SJSA1 (cell line): ENCODE measurements around the gene ITGB3. TPM values are rescaled to one million over a fixed set of nuclear protein-coding genes. Genes with fewer than 3 reads are reported as not detected.

Experiments
- DNase-seq, 2 experiments: peaks; one replicate each; pipeline ENCODE4 v3.0.0-alpha.2; 2015 to 2020; ENCODE audit warnings: low spot score in 2 of 2, low read depth in 1 of 2
- H3K27ac ChIP-seq: fragments of 250-450 bp; sonication (Bioruptor Pico); 2 replicates; pipeline ENCODE4 v1.5.1; 2020; ENCODE audit warnings: mild to moderate bottlenecking, moderate library complexity
- H3K27me3 ChIP-seq: fragments of 250-450 bp; sonication (Bioruptor Pico); replicated peaks from 2 replicates; pipeline ENCODE4 v1.5.1; 2020; ENCODE audit warnings: mild to moderate bottlenecking, moderate library complexity
- H3K36me3 ChIP-seq: fragments of 250-450 bp; sonication (Bioruptor Pico); 2 replicates; pipeline ENCODE4 v1.5.1; 2020; ENCODE audit warnings: mild to moderate bottlenecking
- H3K4me1 ChIP-seq: fragments of 250-450 bp; sonication (Bioruptor Pico); replicated peaks from 2 replicates; pipeline ENCODE4 v1.6.1; 2021; ENCODE audit warnings: mild to moderate bottlenecking
- H3K4me3 ChIP-seq: fragments of 250-450 bp; sonication (Bioruptor Pico); 2 replicates; pipeline ENCODE4 v1.5.1; 2020; ENCODE audit warnings: mild to moderate bottlenecking
- H3K9me3 ChIP-seq: fragments of 250-450 bp; sonication (Bioruptor Pico); replicated peaks from 2 replicates; pipeline ENCODE4 v1.5.1; 2020; ENCODE audit warnings: mild to moderate bottlenecking
- total RNA-seq: library from RNA; depleted of rRNA; stranded (reverse); fragments of >200 nt; shearing (Covaris generic); gene quantifications from 2 replicates; pipeline ENCODE4 v1.2.3, GENCODE V29; 2014

The ITGB3 gene
- total RNA-seq, 1 experiment from 2014 or later: 202 TPM

DNA sequence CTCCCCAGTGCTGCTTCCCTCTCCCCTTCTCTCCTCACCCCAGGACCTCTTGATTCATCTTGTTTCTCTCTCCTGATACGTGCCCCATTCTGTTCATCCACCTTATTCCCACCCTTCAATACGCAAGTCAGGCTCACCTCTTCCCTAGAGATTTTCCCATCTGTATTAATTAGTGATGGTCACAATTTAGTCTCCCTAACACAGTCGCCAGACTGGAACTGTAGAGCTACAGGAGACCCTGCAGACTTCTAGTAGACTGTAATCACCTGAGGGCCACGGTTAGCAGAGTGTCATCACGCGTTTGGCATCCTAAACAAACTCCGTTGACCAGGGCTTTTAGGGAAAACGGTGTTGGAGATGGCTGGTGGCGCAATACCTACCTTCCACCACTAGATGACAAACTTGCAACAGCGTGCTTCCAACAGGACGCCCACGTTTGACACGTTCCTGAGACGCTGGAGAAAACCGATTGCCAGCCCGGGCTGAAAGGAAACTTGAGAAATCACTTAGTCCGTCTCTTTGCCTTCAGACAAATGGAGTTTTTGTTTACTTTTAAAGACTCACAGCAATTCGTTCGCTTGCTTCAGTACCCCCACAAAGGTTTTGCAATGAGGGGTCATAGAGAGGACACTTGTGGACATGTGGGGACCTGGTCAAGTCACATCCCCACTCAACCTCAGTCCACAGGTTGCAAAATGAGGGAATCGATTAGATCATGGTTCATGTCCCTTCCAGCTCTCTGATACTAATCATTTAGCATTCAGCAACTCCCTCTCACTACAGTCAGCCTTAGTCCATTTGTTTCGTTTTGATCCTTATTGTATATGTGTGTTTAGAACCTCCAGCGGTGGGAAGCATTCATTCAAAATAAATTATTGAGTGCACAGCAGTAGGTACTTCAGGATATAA lies 23.8 kb upstream of the ITGB3 start:
- Histone ChIP-seq H3K36me3 (no peaks in the 10 kb centered on the region), H3K9me3 (no peaks in the 10 kb centered on the region), H3K4me1 (peaks cover 42% of the 10 kb centered on the region), H3K4me3 (peak overlapping the region; percentile 2; the same call in 1 of the 2 replicates), H3K27ac (peak overlapping the region; percentile 53), H3K27me3 (no peaks in the 10 kb centered on the region)
- peak; percentile 89 to 94 for DNase-seq

DNA sequence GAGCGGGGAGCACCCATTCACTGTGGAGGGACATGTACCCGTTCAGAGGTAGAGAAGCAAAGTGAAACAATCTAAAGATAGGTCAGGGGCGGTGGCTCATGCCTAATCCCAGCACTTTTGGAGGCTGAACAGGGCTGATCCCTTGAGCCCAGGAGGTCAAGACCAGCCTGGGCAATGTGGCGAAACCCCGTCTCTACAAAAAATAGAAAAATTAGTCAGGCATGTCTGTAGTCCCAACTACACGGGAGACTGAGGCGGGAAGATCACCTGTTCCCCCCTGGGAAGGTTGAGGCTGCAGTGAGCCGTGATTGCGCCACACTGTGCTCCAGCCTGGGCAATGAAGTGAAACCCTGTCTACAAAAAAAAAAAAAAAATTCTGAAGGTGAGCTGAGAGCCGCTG lies 22.8 kb upstream of the ITGB3 start:
- Histone ChIP-seq H3K27me3 (no peaks in the 10 kb centered on the region), H3K36me3 (no peaks in the 10 kb centered on the region), H3K27ac (no peak overlapping the region), H3K4me3 (no peak overlapping the region), H3K9me3 (no peaks in the 10 kb centered on the region), H3K4me1 (peaks cover 31% of the 10 kb centered on the region)
- DNase-seq: no peak

DNA sequence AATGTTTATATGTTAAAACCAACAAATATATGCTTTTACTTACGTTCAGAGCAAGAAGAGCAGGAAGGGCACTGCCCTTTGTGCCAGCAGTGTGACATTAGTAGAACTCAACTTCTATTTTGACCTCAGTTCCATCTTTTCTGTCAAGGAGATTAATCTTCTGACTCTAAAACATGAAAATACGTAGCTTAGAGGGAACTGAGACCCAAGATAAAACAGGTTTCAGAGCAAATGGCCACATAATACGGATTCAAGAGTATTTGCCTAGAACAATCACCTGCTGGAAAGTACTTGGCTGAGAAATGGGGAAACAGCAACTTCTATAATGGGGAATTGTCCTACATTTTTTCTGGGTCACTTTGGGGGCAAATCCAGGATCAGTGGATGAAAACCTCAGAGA lies 22.3 kb upstream of the ITGB3 start:
- no peaks in the 10 kb centered on the region for H3K9me3 ChIP-seq
- H3K27ac ChIP-seq: no peak overlapping the region
- DNase-seq: no peak
- no peaks in the 10 kb centered on the region for H3K27me3 ChIP-seq
- peaks cover 27% of the 10 kb centered on the region for H3K4me1 ChIP-seq
- no peaks in the 10 kb centered on the region for H3K36me3 ChIP-seq
- no peak overlapping the region for H3K4me3 ChIP-seq

DNA sequence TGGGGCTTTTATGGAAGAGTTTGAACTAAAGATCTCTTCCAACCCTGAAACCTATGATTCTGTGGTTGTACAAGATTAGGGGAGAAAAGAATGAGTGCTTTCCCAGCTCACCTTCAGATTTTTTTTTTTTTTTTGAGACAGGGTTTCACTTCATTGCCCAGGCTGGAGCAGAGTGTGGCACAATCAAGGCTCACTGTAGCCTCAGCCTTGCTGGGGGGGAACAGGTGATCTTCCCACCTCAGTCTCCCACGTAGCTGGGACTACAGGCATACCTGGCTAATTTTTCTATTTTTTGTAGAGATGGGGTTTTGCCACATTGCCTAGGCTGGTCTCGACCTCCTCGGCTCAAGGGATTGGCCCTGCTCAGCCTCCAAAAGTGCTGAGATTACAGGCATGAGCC lies 21.8 kb upstream of the ITGB3 start:
- Histone ChIP-seq H3K9me3 (no peaks in the 10 kb centered on the region), H3K27me3 (no peaks in the 10 kb centered on the region), H3K4me3 (no peak overlapping the region), H3K36me3 (no peaks in the 10 kb centered on the region), H3K4me1 (peaks cover 27% of the 10 kb centered on the region), H3K27ac (no peak overlapping the region)
- DNase-seq: no peak

DNA sequence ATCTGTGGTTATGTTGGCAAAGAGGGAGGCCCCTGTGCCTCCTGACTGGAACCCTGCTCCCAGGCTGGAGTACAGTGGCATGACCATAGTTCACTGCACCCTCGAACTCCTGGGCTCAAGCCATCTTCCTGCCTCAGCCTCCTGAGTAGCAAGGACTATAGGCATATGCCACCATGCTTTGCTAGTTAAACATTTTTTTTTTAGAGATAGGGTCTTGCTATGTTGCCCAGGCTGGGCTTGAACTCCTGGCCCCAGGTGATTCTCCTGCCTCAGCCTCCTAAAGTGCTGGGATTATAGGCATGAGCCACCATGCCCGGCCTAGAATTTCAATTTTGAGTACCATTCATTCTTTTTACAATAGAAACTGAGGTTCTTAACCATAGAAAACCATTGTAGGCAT lies 21.2 kb upstream of the ITGB3 start:
- H3K36me3 ChIP-seq: no peaks in the 10 kb centered on the region
- DNase-seq: no peak
- H3K4me1 ChIP-seq: peaks cover 27% of the 10 kb centered on the region
- H3K27me3 ChIP-seq: no peaks in the 10 kb centered on the region
- no peak overlapping the region for H3K27ac ChIP-seq
- no peaks in the 10 kb centered on the region for H3K9me3 ChIP-seq
- no peak overlapping the region for H3K4me3 ChIP-seq

DNA sequence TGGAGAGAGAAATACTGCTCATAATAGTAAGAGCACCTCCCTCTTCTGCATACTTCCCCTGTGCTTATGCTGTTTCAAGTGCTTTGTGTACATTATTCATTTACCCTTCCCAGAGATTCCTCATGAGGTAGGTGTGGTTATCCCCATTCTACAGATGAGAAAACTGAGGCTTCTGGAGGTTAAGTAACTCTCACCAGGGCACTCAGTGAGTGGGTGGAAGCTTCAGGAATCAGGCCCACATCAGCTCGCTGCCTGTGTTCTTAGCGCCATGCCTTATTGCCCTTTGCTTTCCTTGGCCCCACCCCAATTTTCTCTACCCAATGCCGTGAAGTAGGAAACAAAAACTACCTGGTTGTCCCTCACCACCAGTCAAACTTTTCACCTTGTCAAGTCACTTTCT lies 18.1 kb upstream of the ITGB3 start:
- Histone ChIP-seq H3K36me3 (no peaks in the 10 kb centered on the region), H3K27me3 (no peaks in the 10 kb centered on the region), H3K9me3 (no peaks in the 10 kb centered on the region), H3K4me3 (no peak overlapping the region), H3K27ac (no peak overlapping the region), H3K4me1 (peaks cover 30% of the 10 kb centered on the region)
- DNase-seq: no peak

DNA sequence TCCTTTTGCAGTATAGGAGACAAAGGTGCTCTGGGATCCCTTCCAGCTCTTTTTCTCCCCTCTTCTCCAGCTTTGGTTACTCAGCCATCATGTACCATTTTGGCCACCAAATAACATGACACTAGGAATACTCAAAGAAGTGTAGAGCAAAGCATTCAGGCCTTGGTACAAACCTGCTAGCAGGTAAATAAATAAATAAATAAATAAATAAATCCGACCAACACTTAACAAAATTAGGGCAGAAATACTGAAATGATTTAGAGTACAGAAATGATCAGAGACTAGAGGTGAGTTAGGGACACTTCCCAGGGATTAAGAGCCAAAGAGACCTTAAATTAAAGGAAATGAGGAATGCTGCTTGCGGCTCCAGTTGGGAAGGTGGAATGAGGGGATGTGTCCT lies 17.7 kb upstream of the ITGB3 start:
- DNase-seq: no peak
- Histone ChIP-seq H3K27me3 (no peaks in the 10 kb centered on the region), H3K27ac (no peak overlapping the region), H3K36me3 (no peaks in the 10 kb centered on the region), H3K4me3 (no peak overlapping the region), H3K4me1 (peaks cover 30% of the 10 kb centered on the region), H3K9me3 (no peaks in the 10 kb centered on the region)

DNA sequence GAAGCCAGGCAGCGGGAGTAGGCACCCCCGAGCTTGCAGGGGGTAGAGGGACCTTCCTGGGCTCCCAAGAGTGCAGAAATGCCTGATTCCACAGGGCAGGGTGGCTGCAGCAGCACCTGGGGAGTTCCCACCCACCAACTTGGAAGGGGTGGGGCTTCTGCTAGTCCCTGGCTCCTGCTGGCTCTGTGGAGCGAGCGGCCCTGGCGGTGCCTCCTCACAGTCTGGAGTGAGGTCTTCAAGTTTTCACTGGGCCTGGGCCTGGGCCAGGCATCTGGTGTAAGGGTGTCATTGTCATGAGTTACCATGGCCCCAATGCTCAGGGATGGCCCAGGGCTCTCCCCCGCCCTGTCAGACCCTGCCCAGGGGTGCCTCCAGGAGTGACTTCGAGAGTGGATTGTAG lies 15.8 kb upstream of the ITGB3 start:
- H3K9me3 ChIP-seq: no peaks in the 10 kb centered on the region
- H3K27ac ChIP-seq: no peak overlapping the region
- no peaks in the 10 kb centered on the region for H3K27me3 ChIP-seq
- no peak overlapping the region for H3K4me3 ChIP-seq
- H3K4me1 ChIP-seq: peaks cover 29% of the 10 kb centered on the region
- DNase-seq: no peak
- no peaks in the 10 kb centered on the region for H3K36me3 ChIP-seq

DNA sequence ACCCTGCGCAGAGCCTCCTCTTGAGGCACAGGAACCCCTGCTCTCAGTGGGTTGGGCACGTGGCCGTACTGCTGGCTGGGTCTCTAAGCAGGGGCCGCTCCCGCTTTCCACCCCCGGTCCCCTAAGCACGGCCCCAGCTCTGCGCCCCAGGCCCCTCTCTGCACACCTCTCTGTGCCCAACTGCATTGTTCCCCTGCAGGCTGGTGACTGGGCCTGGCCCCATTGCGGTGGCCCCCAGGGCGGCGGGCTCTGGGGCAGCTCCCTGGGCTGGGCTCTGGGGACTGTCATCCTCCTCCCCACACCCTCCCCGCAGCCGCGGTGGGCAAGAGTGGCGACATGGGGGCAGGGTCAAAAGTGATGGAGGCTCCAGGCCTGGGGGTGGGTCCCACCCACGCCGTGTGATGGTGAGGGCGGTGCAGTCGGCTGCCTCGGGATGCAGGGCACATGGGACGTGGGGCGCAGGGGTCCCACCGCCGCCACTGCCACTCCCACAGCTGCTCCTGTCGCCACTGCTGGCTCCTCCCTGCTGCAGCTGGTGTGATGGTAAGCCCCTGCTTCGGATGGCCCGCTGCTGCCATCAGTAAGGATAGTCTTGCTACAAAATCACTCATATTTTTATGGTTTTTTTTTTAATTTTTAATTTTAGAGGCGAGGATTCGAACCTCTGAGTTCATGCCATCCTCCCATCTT lies 15.2 kb upstream of the ITGB3 start:
- no peaks in the 10 kb centered on the region for H3K36me3 ChIP-seq
- no peaks in the 10 kb centered on the region for H3K9me3 ChIP-seq
- no peak overlapping the region for H3K4me3 ChIP-seq
- H3K27me3 ChIP-seq: no peaks in the 10 kb centered on the region
- H3K4me1 ChIP-seq: peaks cover 25% of the 10 kb centered on the region
- H3K27ac ChIP-seq: no peak overlapping the region
- DNase-seq: no peak

DNA sequence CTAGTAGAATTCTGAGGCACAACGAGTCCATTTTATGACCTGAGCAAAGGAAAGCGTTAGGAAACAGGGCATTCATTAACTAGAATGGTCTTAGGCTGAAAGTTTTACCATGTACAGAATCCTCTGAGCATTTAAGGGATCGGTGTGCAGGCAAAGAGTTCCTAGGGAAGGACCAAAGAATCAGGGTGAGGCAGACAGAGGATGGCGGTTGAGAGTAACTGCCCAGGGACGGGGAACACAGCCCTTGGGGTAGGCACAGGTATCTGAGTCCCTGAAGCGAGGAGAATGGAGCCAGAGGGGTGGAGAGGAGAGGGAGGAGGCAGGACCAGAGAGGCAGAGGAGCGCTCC lies 14.0 kb upstream of the ITGB3 start:
- Histone ChIP-seq H3K4me3 (no peak overlapping the region), H3K27me3 (no peaks in the 10 kb centered on the region), H3K36me3 (no peaks in the 10 kb centered on the region), H3K27ac (peak overlapping the region; percentile 89), H3K4me1 (peaks cover 25% of the 10 kb centered on the region), H3K9me3 (no peaks in the 10 kb centered on the region)
- DNase-seq: no peak

DNA sequence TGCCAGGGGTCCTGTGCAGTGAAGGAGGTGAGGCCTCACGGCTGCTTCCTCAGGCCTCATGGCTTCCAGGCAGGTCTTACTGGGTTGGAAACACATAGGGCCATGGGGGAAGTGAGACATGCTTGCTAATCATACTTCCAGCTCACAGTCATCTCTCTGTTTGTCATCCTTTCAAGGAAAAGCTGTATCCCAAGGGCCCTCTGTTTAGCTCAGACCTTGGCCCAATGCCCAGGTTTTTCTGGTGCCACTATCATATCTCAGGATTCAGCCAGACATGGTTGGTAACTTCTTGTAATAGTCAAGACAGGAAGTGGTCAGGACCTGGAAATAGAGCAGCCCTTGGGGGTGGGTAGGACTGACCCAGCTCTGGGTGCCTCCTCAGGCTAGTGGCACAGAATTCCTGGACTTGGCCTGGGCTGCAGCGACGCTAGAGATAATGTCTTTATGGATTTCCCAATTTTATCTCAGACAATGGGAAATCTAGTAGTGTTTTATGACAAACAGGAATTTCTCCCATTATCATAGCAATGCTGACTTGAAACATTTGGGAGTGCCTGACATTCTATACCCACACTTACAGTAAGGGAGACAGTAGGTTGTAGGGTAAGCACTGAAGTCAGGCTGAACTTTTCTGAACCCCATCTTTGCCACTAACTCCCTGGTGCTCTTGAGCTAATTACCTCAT lies 13.5 kb upstream of the ITGB3 start:
- Histone ChIP-seq H3K27ac (peak overlapping the region; percentile 89), H3K4me3 (no peak overlapping the region), H3K36me3 (no peaks in the 10 kb centered on the region), H3K4me1 (peaks cover 25% of the 10 kb centered on the region), H3K27me3 (no peaks in the 10 kb centered on the region), H3K9me3 (no peaks in the 10 kb centered on the region)
- peak; percentile 99 for DNase-seq

DNA sequence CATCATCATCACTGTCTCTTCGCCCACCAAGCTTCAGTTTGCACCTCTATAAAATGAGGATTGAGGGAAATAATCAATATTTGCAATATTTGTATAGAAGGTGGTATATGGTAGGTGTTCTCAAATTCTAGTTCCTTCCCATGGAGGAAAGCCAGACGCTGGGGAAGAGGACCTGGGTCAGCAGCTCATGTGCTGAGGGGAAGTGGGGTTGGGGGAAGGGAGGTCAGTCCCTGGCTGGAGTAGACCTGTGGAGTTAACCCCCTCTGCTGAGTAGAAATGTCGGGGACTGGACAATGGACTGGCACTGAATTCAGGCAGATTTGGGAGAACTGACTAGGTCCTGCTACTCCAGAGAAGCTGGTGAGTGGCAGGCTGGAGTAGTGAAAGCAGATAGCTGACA lies 12.8 kb upstream of the ITGB3 start:
- no peaks in the 10 kb centered on the region for H3K36me3 ChIP-seq
- no peaks in the 10 kb centered on the region for H3K27me3 ChIP-seq
- no peak overlapping the region for H3K4me3 ChIP-seq
- DNase-seq: no peak
- no peaks in the 10 kb centered on the region for H3K9me3 ChIP-seq
- peak overlapping the region; percentile 89 for H3K27ac ChIP-seq
- peaks cover 25% of the 10 kb centered on the region for H3K4me1 ChIP-seq

DNA sequence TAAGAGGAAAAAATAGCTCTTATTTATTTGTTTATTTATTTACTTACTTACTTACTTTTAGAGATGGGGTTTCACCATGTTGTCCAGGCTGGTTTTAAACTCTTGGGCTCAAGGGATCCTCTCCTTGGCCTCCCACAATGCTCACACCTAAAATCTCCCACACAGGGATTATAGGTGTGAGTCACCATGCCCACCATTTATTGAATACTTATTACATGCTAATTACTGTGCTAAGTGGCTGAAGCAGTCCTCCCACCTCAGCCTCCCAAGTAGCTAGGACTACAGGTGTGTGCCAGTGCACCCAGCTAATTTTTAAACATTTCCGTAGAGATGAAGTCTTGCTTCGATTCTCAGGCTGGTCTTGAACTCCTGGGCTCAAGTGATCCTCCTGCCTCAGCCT lies 11.0 kb upstream of the ITGB3 start:
- Histone ChIP-seq H3K36me3 (no peaks in the 10 kb centered on the region), H3K27ac (no peak overlapping the region), H3K4me3 (no peak overlapping the region), H3K4me1 (peaks cover 25% of the 10 kb centered on the region), H3K9me3 (no peaks in the 10 kb centered on the region), H3K27me3 (no peaks in the 10 kb centered on the region)
- DNase-seq: no peak
